ENCODE results near the gene GEN1. TPM values are rescaled to one million over a fixed set of nuclear protein-coding genes. Genes with fewer than 3 reads are reported as not detected.

The GEN1 gene
- total RNA-seq, 1 donor from 2014 or later: 15.6 TPM

DNA sequence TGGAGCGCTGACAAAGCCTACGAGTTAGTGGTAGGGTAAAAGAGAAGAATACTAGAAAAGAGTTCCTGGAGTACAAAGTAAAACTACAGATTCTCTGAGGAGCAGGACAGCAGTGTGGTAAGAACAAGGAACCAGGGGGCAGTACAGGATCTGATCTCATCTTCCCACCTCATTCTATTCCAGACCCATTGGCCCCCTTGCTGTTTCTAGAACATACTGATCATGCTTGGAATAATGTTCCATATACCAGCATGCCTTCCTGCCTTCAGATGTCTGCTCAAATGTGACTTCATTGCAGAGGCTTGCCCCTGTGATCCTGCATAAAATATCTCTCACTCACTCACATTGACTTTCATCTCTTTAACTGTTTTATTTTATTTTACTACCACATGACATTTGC is 81.6 kb downstream of the GEN1 start:
- no peak for DNase-seq (ENCODE audit: low read depth)
- H3K4me3 ChIP-seq (ENCODE audit: low read depth, low read length): no peak overlapping the region
- TF ChIP-seq, protein P1, sequence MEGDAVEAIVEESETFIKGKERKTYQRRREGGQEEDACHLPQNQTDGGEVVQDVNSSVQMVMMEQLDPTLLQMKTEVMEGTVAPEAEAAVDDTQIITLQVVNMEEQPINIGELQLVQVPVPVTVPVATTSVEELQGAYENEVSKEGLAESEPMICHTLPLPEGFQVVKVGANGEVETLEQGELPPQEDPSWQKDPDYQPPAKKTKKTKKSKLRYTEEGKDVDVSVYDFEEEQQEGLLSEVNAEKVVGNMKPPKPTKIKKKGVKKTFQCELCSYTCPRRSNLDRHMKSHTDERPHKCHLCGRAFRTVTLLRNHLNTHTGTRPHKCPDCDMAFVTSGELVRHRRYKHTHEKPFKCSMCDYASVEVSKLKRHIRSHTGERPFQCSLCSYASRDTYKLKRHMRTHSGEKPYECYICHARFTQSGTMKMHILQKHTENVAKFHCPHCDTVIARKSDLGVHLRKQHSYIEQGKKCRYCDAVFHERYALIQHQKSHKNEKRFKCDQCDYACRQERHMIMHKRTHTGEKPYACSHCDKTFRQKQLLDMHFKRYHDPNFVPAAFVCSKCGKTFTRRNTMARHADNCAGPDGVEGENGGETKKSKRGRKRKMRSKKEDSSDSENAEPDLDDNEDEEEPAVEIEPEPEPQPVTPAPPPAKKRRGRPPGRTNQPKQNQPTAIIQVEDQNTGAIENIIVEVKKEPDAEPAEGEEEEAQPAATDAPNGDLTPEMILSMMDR (conservative IDR thresholded peaks at IDR 0.05; ENCODE audit: low read depth, low read length): no peak

Other genes starting within 250 kb of the GEN1 start
- not detected in 2 replicates for gene RAD51AP2, start 235.7 kb upstream of the GEN1 start, total RNA-seq
- gene VSNL1, start 213.4 kb upstream of the GEN1 start, total RNA-seq: not detected in 2 replicates
- 21.4 and 24.2 TPM in 2 replicates for gene SMC6, start 328 bp upstream of the GEN1 start, total RNA-seq
- not detected in 2 replicates for gene MSGN1, start 62.3 kb downstream of the GEN1 start, total RNA-seq
- gene KCNS3, start 124.5 kb downstream of the GEN1 start, total RNA-seq: 16.2 and 26.9 TPM in 2 replicates

Measured in epithelial cell of proximal tubule (primary cell).